Calu3 (cell line): ENCODE measurements around the gene ENTREP3. TPM values are rescaled to one million over a fixed set of nuclear protein-coding genes. Genes with fewer than 3 reads are reported as not detected.

Source experiments
- BruUV-seq: library from RNA; stranded (reverse); fragments of 400-500 nt; replicated peaks from 2 replicates; lab custom pipeline; 2021; lab: Mats Ljungman, UMichigan
- CTCF ChIA-PET: fragments of 300-600 bp; sonication (Branson Sonifier 250); formaldehyde crosslinking; loops from one replicate; lab custom pipeline; 2022; ENCODE audit warnings: antibody characterized with exemption; lab: Charles Lee
- DNase-seq: peaks from one replicate; pipeline ENCODE4 v3.0.0; 2022
- H3K27ac Mint-ChIP-seq: one replicate; pipeline ENCODE4 v1.8.0; 2022; ENCODE audit warnings: mixed read lengths; ENCODE audit not compliant: unreplicated experiment
- H3K27me3 Mint-ChIP-seq: one replicate; pipeline ENCODE4 v1.8.0; 2022; ENCODE audit warnings: mixed read lengths; ENCODE audit not compliant: unreplicated experiment
- H3K36me3 Mint-ChIP-seq: one replicate; pipeline ENCODE4 v1.8.0; 2022; ENCODE audit warnings: mild to moderate bottlenecking, moderate library complexity, mixed read lengths; ENCODE audit not compliant: insufficient read depth, unreplicated experiment
- H3K4me1 Mint-ChIP-seq: one replicate; pipeline ENCODE4 v1.8.0; 2022; ENCODE audit warnings: mild to moderate bottlenecking, low read depth, mixed read lengths; ENCODE audit not compliant: unreplicated experiment
- H3K4me3 Mint-ChIP-seq: one replicate; pipeline ENCODE4 v1.8.0; 2022; ENCODE audit warnings: mild to moderate bottlenecking, low read depth, moderate library complexity, mixed read lengths; ENCODE audit not compliant: unreplicated experiment
- H3K9me3 Mint-ChIP-seq: one replicate; pipeline ENCODE4 v1.8.0; 2022; ENCODE audit warnings: low read depth, mixed read lengths; ENCODE audit not compliant: unreplicated experiment
- CTCF ChIP-seq: fragments of 200-600 bp; IDR thresholded peaks from one replicate; pipeline ENCODE4 v1.8.0; 2022; ENCODE audit warnings: antibody characterized with exemption; ENCODE audit not compliant: unreplicated experiment
- intact Hi-C: fragments of 100-400 bp; cut with micrococcal nuclease; formaldehyde crosslinking; loops from one replicate; pipeline ENCODE4 v1.10.0; 2022; ENCODE audit not compliant: unreplicated experiment
- total RNA-seq: library from RNA; stranded (reverse); gene quantifications from 2 replicates; pipeline ENCODE4 v1.2.3, GENCODE V29; 2022

Gene ENTREP3
- total RNA-seq, 1 experiment from 2014 or later = 25.2 TPM

DNA sequence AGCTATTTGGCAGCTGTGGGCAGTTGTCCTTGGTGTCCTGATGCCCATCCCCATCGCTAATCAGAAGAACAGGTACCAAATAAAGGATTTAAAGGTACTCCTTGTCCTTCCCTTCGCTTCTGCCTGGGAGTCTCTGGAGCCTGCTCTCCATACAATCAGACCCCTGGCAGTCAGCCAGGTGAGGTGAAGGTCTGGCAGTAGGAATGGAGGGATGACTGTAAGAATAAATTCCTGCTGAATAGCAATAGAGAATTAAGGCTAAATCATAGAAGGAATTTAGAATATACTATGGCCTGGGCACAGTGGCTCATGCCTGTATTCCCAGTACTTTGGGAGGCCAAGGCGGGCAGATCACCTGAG is 56.8 kb downstream of the ENTREP3 start:
- CTCF ChIA-PET = no interaction called here

GRCh38 chr1:155197901-155198546 is 57.3 kb downstream of the ENTREP3 start:
- Mint-ChIP-seq H3K27ac (no peak overlapping the region), H3K36me3 (peaks cover 38% of the 10 kb centered on the region), H3K4me1 (peaks cover 25% of the 10 kb centered on the region), H3K27me3 (peaks cover 30% of the 10 kb centered on the region), H3K9me3 (no peaks in the 10 kb centered on the region), H3K4me3 (no peak overlapping the region)
- DNase-seq = no peak
- no TSS peak for BruUV-seq
- TF ChIP-seq CTCF = no peak
- CTCF ChIA-PET = no interaction called here
- intact Hi-C loops = no loop called here

More for the DNA sequence above, 56.8 kb downstream of the ENTREP3 start:
- TF ChIP-seq CTCF = no peak
- intact Hi-C loops = no loop called here
- no peaks in the 10 kb centered on the region for H3K9me3 Mint-ChIP-seq
- peaks cover 33% of the 10 kb centered on the region for H3K36me3 Mint-ChIP-seq
- peaks cover 20% of the 10 kb centered on the region for H3K4me1 Mint-ChIP-seq
- BruUV-seq = no TSS peak
- H3K27me3 Mint-ChIP-seq = peaks cover 25% of the 10 kb centered on the region
- no peak overlapping the region for H3K4me3 Mint-ChIP-seq
- no peak for DNase-seq
- H3K27ac Mint-ChIP-seq = no peak overlapping the region

Other genes with a start within 250 kb of the ENTREP3 start
- gene DCST2, start 221.7 kb downstream of the ENTREP3 start, total RNA-seq = 1.4 and 1.5 TPM in 2 replicates
- 0.17 TPM in 1 of 2 replicates, not detected in the other for gene DCST1, start 221.7 kb downstream of the ENTREP3 start, total RNA-seq
- 99.1 and 103 TPM in 2 replicates for gene ADAM15, start 204.2 kb downstream of the ENTREP3 start, total RNA-seq
- gene EFNA4, start 191.7 kb downstream of the ENTREP3 start, total RNA-seq = 12.6 and 13.9 TPM in 2 replicates
- gene EFNA3, start 176.6 kb downstream of the ENTREP3 start, total RNA-seq = 1.7 and 3.4 TPM in 2 replicates
- 33.7 and 41.7 TPM in 2 replicates for gene EFNA1, start 127.6 kb downstream of the ENTREP3 start, total RNA-seq
- gene SLC50A1, start 119.6 kb downstream of the ENTREP3 start, total RNA-seq = 68.5 and 72.0 TPM in 2 replicates
- 38.7 and 41.1 TPM in 2 replicates for gene DPM3, start 115.0 kb downstream of the ENTREP3 start, total RNA-seq
- gene KRTCAP2, start 82.2 kb downstream of the ENTREP3 start, total RNA-seq = 236 TPM in 2 replicates
- gene TRIM46, start 81.6 kb downstream of the ENTREP3 start, total RNA-seq = 1.1 and 1.8 TPM in 2 replicates
- 36.8 and 41.9 TPM in 2 replicates for gene THBS3, start 47.6 kb downstream of the ENTREP3 start, total RNA-seq
- 58.9 and 60.0 TPM in 2 replicates for gene MTX1, start 46.8 kb downstream of the ENTREP3 start, total RNA-seq
- 85.1 and 104 TPM in 2 replicates for gene SCAMP3, start 6.9 kb upstream of the ENTREP3 start, total RNA-seq
- 78.5 and 79.4 TPM in 2 replicates for gene CLK2, start 18.0 kb upstream of the ENTREP3 start, total RNA-seq
- 11.8 and 19.6 TPM in 2 replicates for gene HCN3, start 22.0 kb upstream of the ENTREP3 start, total RNA-seq
- gene PKLR, start 46.0 kb upstream of the ENTREP3 start, total RNA-seq = not detected in 2 replicates
- gene FDPS, start 53.4 kb upstream of the ENTREP3 start, total RNA-seq = 329 and 410 TPM in 2 replicates
- 48.4 and 49.0 TPM in 2 replicates for gene RUSC1, start 65.4 kb upstream of the ENTREP3 start, total RNA-seq